Activated gamma-delta T cell treated with anti-CD3 and anti-CD28 coated beads, Interleukin-2, amount 50 U/mL, for 16 hours (primary cell): ENCODE results near the gene TBC1D19.

Experiments used
- DNase-seq: peaks from one replicate; pipeline ENCODE4 v3.0.0-alpha.2; 2020; ENCODE audit warnings: low read depth

TBC1D19 gene

DNA sequence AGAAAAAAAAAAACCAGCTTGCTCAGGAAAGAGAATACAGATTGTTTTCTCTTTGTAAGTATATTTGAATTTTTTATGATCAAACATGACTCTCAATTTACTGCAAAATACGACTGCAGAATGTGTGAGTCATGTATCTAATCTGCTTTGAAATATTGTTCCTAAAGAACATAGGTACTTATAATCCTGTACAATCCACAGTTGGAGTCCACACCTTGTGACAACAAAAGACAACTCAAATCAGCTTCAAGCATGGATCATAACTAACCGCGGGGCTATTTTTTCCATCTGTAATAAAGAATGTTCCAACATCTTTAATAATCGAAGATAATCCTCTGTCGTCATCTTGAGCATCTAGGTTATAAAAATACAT is 198.9 kb downstream of the TBC1D19 start:
- DNase-seq: no peak

DNA sequence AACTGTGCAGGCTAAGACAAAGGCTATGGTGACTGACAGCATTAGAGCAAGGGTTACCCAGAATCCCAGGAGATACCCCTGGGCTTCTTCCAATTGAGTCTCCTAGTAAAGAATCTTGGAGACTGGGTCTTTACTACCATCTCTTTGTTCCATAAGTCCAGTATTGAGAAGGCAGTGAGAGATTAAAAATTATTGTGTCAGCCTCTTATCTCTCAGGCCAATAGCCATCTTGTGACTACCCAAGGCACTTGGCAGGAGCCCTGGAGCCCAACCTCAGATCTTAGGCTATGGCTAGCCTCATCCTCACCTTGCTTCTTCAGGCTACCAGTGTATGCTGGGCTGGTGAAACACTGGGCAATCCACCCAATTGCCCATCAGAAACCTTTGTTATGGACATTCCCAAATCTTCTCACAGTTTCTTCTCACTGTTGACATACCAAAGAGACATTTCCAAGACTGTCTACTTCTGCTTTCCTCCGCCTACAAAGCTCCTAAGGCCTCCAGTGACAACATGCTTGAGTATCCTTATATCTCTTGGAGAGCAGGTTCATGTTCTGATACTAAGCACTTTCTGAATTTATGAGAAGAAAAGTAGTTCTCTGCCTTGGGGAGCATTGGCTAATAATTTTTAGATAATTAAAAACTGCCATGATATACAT is 200.5 kb downstream of the TBC1D19 start:
- DNase-seq: no peak

DNA sequence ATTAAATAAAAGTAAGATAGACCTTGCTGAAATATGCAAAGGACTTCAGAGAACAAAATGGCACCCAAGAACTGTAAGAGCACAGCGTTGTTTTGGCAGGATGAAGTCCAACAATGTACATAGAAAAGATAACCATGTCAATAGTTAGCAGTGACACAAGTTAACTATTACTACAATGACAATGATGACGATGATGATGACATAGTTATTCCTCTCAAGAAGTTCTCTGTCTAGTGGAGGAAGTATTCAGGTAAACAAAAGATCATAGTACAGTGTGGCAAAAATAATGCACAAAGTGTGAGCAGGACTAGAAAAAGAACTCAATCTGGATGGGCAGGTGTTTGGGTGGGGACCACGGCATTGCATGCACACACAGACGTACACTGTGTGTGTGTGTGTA is 201.4 kb downstream of the TBC1D19 start:
- DNase-seq: no peak

DNA sequence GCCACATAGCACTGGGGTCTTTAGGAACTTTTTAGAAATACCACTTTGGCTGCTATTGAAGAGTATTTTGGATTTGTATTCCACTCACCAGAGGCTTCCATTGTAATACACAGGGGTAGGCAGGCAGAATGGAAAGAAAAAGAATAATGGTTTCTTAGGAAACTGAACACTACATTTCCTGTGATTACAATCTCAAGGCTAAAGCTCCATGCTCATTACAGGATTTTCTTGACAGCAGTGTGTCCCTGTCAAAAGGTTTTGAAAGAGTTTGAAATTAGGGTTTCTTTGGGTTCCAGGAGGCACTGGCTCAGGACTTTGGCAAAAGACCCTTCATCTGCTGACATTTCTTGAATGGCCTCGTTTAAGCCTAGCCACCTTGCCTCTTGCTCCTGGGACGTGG is 201.9 kb downstream of the TBC1D19 start:
- DNase-seq: no peak

DNA sequence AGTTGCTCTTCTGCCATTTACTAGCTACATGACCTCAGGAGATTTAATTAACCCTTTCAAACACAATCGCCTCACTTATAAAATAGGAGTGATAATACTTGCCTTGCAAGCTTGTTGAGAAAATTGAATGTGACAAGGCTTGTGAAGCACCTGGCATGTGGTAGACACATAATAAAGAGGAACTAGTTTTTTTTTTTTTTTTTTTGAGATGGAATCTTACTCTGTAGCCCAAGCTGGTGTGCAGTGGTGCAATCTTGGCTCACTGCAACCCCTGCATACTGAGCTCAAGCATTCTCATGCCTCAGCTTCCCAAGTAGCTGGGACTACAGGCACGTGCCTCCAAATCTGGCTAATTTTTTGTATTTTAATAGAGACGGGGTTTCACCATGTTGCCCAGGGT is 203.0 kb downstream of the TBC1D19 start:
- DNase-seq: no peak

DNA sequence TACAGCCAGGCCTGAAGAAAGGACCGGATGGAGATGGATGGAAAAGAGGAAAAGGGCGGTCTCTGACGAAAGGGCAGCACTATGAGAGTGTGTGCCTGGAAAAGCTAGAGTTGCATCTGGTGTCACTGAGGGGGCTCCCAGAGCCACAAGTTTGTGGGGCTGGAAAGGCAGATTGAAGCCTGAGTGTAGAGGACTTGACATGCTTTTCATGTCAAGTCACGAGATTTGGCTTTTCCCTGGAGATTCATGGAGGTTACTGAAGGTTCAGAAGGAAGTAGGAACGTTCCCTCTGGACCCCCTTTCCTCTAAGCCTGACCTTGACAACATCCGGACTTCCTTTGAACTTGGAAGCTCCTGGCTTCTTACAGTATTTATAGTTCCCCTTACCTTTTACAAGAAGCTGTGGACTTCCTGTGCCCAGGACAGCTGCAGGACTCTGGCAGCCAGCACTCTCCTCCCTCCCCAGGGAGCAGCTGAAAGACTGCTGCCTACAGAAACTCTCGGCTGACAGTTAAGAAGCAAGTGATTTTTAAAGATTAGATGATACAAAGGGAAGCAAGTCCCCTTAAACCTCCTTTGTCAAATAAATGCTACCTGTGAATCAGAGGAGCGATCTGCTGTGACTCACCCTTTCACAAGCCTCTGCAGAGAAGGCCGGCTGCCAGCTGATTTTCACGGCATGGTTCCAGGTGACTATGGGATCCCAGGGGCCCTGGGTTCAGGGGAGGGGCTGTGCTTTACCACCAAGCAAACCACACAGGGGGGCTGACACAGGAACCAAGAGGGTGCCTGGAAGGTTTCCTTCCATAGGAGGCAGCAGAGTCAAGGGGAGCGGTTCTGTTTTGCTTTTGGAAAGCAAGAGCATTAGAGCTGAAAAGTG is 203.8 kb downstream of the TBC1D19 start:
- no peak for DNase-seq

DNA sequence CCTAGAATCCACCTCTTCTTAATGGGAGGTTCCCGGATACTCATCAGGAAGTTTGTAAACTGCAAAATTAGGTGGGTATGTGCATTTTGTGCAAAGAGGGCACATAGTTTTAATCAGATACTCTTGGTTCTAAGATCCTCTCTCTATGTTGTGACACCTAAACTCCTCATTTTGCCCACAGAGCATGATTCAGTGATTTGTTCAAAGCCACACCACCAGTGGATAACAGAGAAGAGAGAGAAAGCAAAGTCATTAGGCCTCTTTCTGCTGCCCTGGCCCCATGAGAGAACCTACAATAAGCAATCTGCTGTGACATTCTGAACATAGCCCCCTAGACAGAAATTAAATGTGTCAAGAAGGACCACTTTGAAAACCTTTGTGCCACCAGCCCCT is 204.5 kb downstream of the TBC1D19 start:
- no peak for DNase-seq

DNA sequence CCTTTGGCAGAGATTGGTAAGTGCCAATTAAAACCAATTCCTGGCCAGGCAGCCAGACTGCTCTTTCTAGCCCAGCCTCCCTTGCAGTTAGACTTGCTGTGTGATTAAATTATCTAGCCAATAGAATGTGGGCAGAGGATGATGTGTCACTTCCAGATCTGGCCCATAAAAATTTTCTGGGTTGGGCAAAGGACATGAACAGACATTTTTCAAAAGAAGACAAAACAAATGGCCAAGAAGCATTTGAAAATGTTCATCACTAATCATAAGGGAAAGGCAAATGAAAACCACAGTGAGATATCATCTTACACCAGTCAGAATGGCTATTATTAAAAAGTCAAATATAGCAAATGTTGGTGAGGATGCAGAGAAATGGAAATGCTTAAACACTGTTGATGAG is 205.3 kb downstream of the TBC1D19 start:
- no peak for DNase-seq

DNA sequence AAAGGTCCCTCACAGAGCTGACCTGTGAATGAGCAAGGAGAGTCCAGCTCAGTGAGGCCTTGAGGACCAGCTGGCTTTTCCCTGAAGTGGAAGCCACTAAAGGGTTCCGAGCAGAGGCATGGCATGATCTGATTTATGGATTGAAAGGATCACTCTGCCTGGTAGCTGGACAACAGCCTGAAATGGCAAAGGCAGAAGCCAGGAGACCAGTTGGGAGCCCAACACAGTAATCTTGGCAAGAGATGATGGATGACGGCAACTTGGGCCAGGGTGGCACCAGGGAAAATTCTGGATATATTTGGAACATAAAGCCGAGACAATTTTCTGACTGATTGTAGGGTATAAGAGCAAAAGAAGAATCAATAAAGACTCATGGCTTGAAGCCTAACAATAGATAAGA is 207.5 kb downstream of the TBC1D19 start:
- DNase-seq: no peak

DNA sequence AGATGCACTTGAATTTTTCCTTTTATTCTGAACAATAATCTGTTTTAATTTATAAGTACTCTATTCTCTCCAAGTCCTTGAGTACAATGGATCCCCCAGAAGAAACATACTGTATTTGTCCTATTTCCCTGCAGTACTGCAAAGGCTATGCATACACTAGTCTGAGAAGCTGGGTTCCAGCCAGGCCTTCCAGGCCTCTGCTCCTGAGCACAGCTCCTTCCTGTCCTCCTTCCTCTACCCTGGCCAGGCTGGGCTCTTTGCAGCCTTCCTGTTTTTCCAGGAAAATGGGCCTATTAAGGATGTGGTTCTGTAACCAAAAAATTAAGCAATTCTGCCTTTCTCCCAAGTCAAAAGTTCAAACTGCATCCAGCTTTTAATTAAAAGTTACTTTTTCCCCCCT is 208.8 kb downstream of the TBC1D19 start:
- DNase-seq: no peak

DNA sequence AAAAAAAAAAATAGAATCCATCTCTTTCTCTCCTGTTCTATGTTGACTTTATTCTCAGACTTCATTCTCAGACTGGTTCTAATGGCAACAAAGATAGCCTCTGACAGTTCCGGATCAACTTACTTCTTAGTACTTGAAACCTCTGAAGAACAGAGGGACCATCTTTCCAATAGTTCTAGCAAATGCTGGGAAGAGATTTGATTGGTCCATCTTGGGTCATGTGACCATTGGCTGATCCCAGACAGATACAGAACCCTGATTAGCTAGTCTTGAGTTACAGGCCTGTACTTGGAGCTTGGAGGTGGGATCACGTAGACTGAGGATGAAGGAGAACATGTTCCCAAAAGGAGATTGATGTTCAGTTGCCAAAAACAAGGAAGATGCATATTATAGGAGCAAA is 209.9 kb downstream of the TBC1D19 start:
- no peak for DNase-seq

DNA sequence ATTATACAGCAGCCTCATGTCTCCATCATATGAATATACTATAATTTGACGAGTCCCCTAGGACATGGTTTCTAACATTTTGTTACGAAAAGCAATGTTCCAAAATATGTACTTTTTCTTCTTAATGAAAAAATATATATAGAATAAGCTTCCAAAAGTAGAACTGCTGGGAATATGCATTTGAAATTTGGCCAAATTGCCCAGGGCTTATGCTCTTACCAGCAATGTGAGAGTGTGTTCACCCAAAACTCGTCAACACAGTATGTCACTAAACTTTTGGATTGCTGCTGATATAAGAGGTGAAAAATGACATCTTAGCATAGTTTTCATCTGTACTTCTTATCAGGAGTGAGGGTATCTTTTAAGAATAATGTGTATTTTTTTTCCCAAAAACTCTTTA is 212.2 kb downstream of the TBC1D19 start:
- no peak for DNase-seq

DNA sequence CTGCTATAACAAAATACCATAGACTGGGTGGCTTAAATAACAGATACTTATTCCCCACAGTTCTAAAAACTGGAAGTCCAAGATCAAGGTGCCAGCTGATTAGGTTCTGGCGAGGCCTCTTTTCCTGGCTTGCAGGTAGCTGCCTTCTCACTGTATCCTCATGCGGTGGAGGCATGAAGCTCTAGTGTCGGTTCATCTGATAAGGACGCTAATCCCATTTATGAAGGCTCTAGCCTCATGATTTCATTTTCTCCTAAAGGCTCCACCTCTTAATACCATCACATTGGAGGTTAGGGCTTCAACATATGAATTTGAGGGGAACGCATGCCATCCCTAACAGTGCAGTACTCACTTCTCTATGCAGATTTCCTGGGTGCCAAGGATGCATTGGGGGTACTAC is 218.9 kb downstream of the TBC1D19 start:
- no peak for DNase-seq

DNA sequence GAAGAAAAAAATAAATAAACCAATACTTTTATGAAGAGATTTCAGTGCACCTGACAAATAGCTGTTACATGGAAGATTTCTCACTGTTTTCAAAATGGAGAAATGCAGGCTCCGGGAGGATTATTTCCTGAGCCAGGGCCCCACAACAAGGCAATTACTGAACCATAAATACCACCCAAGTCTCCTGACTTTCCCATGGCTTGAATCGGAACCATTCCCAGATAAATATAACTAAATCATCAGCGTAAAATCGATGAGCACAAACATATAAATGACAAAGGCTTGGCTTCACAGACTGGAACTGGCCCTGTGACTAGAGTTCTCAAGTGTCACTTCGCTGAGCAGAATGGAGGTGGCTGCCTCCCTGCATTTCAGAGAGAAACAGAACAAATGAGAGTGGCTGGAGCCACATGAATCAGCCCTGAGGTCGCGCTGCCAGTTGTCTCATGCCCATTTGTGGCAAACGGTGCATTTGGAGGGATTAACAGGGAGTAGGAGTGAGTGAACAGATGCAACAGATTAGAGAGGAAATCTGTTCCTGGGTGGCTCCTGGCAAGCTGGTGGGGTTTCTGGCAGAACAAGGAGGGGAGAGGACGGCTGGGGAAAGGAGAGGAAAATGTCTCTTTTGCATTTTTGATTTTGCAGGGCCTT is 219.5 kb downstream of the TBC1D19 start:
- no peak for DNase-seq

DNA sequence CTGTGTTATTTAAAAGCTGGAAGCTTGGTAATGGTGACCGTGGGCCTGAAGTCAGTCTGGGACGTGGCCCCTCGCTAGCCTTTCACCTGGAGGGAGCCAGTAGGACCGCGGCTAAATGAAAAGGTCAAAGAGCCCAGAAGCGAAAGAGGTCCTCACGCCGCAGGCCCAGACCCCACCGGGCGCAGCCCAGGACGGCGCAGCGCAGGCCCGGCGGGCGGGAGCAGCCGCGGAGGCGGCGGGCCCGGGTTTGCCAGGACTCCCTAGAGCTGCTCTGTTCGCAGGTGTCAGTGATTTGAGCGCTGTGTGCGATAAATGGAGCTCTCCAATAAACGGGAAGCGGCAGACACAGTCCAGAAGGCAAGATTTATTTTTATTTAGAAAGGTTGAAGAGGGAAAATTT is 220.6 kb downstream of the TBC1D19 start:
- DNase-seq: no peak

DNA sequence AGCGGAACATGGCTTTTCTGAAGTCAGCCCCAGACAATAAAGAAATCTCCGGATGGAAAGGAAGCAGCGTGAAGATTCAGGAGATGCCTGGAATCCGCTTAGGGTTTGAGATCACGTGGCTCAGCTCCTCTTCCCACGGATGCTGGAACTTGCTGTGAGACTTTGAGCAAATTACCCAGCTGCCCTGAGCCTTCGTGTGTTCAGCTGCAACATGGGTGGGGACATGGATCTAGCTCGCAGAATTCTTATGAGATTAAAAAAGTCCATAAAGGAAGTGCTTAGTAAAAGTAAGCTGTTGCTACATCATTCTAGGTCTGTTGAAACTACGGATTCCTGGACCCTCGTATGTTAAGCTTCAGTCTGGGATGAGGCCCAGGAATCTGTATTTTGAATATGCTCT is 221.0 kb downstream of the TBC1D19 start:
- DNase-seq: no peak
